ENCODE data around the gene OSBPL9. TPM values are rescaled to one million over a fixed set of nuclear protein-coding genes. Genes with fewer than 3 reads are reported as not detected.

The OSBPL9 gene
- total RNA-seq, 2 experiments from 2014 or later = 58.6 to 87.8 TPM

- ChIA-PET POLR2A (interaction anchor here (1.0 to 1.3 kb wide), 2 partner anchors 9 to 11 kb away, joined by 3 read pairs; no protein-coding TSS in a partner anchor), CTCF (ENCODE audit: unreplicated experiment) (no interaction called here)
- no peak overlapping the region for H2AFZ ChIP-seq (ENCODE audit: low read length)
- H3K9me2 ChIP-seq (ENCODE audit: insufficient read depth, low read length) = no peaks in the 10 kb centered on the region
- no peak for TF ChIP-seq CTCF (conservative IDR thresholded peaks at IDR 0.05; ENCODE audit: low read length)
- no peak for DNase-seq (ENCODE audit: low spot score)
- no TSS peak for BruUV-seq (replicated peaks)
- peaks cover 2% of the 10 kb centered on the region for H3K4me1 ChIP-seq (ENCODE audit: insufficient read depth, low read length, poor library complexity, severe bottlenecking)
- no peaks in the 10 kb centered on the region for H4K20me1 ChIP-seq (ENCODE audit: insufficient read depth, low read length)
- no peaks in the 10 kb centered on the region for H3K9me3 ChIP-seq (ENCODE audit: low read length)
- no peaks in the 10 kb centered on the region for H3K79me2 ChIP-seq (ENCODE audit: insufficient read depth, low read depth, low read length)
- no peak overlapping the region for H3K27ac ChIP-seq (ENCODE audit: low read depth, low read length, poor library complexity, severe bottlenecking)
- no peaks in the 10 kb centered on the region for H3K36me3 ChIP-seq (ENCODE audit: insufficient read depth, low read length)
- no peak overlapping the region for H3K4me2 ChIP-seq (ENCODE audit: low read length)
- intact Hi-C loops (cut with micrococcal nuclease; ENCODE audit: unreplicated experiment) = no loop called here
- no peak overlapping the region for H3K4me3 ChIP-seq (ENCODE audit: low read depth, low read length, poor library complexity, severe bottlenecking)
Observed at GRCh38 chr1:51612447-51612961, 4.4 kb upstream of the OSBPL9 start.

- H3K4me1 ChIP-seq (ENCODE audit: insufficient read depth, low read length, poor library complexity, severe bottlenecking) = peaks cover 5% of the 10 kb centered on the region
- no peak overlapping the region for H3K4me3 ChIP-seq (ENCODE audit: low read depth, low read length, poor library complexity, severe bottlenecking)
- H3K79me2 ChIP-seq (ENCODE audit: insufficient read depth, low read depth, low read length) = no peaks in the 10 kb centered on the region
- H3K9me3 ChIP-seq (ENCODE audit: low read length) = no peaks in the 10 kb centered on the region
- ChIA-PET CTCF (ENCODE audit: unreplicated experiment) (no interaction called here), POLR2A (no interaction called here)
- H3K4me2 ChIP-seq (ENCODE audit: low read length) = no peak overlapping the region
- H3K9me2 ChIP-seq (ENCODE audit: insufficient read depth, low read length) = no peaks in the 10 kb centered on the region
- TF ChIP-seq CTCF (conservative IDR thresholded peaks at IDR 0.05; ENCODE audit: low read length) (no peak), EZH2phosphoT487 (IDR thresholded peaks at IDR 0.05; ENCODE audit: borderline replicate concordance, low read depth, low read length) (no peak)
- H3K27ac ChIP-seq (ENCODE audit: low read depth, low read length, poor library complexity, severe bottlenecking) = no peak overlapping the region
- no peak for DNase-seq (ENCODE audit: low spot score)
- no peaks in the 10 kb centered on the region for H3K36me3 ChIP-seq (ENCODE audit: insufficient read depth, low read length)
- no peaks in the 10 kb centered on the region for H4K20me1 ChIP-seq (ENCODE audit: insufficient read depth, low read length)
- peak overlapping the region; percentile 60; the same call in 1 of the 2 replicates for H2AFZ ChIP-seq (ENCODE audit: low read length)
- intact Hi-C loops (cut with micrococcal nuclease; ENCODE audit: unreplicated experiment) = no loop called here
- no TSS peak for BruUV-seq (replicated peaks)
Observed at GRCh38 chr1:51615780-51616291, 1.1 kb upstream of the OSBPL9 start.

- DNase-seq (ENCODE audit: low spot score) = no peak
- CTCF ChIA-PET (ENCODE audit: unreplicated experiment) = no interaction called here
Observed at GRCh38 chr1:51616490-51616889, 402 bp upstream of the OSBPL9 start.

More at GRCh38 chr1:51616490-51616889, 402 bp upstream of the OSBPL9 start:
- H3K9me3 ChIP-seq (ENCODE audit: low read length) = no peaks in the 10 kb centered on the region
- H3K4me3 ChIP-seq (ENCODE audit: low read depth, low read length, poor library complexity, severe bottlenecking) = peak overlapping the region; percentile 92
- H3K27ac ChIP-seq (ENCODE audit: low read depth, low read length, poor library complexity, severe bottlenecking) = no peak overlapping the region
- no TSS peak for BruUV-seq (replicated peaks)
- H3K4me2 ChIP-seq (ENCODE audit: low read length) = peak overlapping the region; percentile 37
- POLR2A ChIA-PET = interaction anchor here (0.7 kb wide), 1 partner anchor 11 kb away, joined by 3 read pairs; no protein-coding TSS in a partner anchor
- intact Hi-C loops (cut with micrococcal nuclease; ENCODE audit: unreplicated experiment) = no loop called here
- H2AFZ ChIP-seq (ENCODE audit: low read length) = peak overlapping the region; percentile 60; the same call in 1 of the 2 replicates
- H4K20me1 ChIP-seq (ENCODE audit: insufficient read depth, low read length) = no peaks in the 10 kb centered on the region
- no peaks in the 10 kb centered on the region for H3K79me2 ChIP-seq (ENCODE audit: insufficient read depth, low read depth, low read length)
- TF ChIP-seq CTCF (conservative IDR thresholded peaks at IDR 0.05; ENCODE audit: low read length) = no peak
- TF ChIP-seq EZH2phosphoT487 (IDR thresholded peaks at IDR 0.05; ENCODE audit: borderline replicate concordance, low read depth, low read length) = no peak
- peaks cover 5% of the 10 kb centered on the region for H3K4me1 ChIP-seq (ENCODE audit: insufficient read depth, low read length, poor library complexity, severe bottlenecking)
- H3K36me3 ChIP-seq (ENCODE audit: insufficient read depth, low read length) = no peaks in the 10 kb centered on the region
- no peaks in the 10 kb centered on the region for H3K9me2 ChIP-seq (ENCODE audit: insufficient read depth, low read length)

All from OCI-LY7 (cell line).